Mesenteric fat pad (tissue), 1 donor: ENCODE measurements around the gene FOCAD. TPM values are rescaled to one million over a fixed set of nuclear protein-coding genes. Genes with fewer than 3 reads are reported as not detected.

ENCODE experiments used
- DNase-seq: peaks from one replicate; pipeline ENCODE4 v3.0.0-alpha.2; 2020; ENCODE audit warnings: low spot score
- total RNA-seq: library from RNA; stranded (reverse); fragmentation: NEBNext Ultra II Directional; extraction: Animal tissue kit (Norgen Biotek cat#: 25700); gene quantifications from one replicate; pipeline ENCODE4 v1.2.1, GENCODE V29; 2021
- donor health status: DM: yes; HTN: yes; CAD: no.

Gene FOCAD
- total RNA-seq, 1 donor from 2014 or later = 21.6 TPM

DNA sequence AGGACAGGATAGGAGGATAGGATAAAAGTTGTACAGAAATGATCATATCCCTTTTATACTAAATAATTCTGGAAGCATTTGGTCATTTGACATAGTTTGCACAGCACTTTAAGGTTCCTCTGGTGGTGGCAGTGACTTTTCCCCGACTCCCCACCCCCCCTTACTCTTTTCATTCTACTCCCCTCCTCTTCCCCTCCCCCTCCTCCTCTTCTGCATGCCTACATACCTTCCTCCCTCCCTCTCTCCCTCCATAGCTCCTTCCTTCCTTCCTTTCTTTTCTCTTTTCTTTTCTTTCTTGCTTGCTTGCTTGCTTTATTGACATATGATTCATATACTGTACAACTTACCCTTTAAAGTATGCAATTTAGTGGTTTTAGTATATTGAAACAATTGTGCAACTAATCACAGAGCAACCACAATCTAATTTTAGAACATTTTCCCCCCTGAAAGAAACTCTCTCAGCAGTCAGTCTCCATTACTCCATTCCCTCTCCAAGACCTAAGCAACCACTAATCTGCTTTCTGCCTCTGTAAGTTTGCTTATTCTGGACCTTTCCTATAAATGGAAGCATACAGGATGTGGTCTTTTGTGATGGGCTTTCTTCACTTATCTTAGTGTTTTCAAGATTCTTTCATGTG lies 188.4 kb downstream of the FOCAD start:
- no peak for DNase-seq

GRCh38 chr9:20873240-20873865 lies 189.3 kb downstream of the FOCAD start:
- no peak for DNase-seq

GRCh38 chr9:20880271-20880670 lies 196.2 kb downstream of the FOCAD start:
- no peak for DNase-seq

DNA sequence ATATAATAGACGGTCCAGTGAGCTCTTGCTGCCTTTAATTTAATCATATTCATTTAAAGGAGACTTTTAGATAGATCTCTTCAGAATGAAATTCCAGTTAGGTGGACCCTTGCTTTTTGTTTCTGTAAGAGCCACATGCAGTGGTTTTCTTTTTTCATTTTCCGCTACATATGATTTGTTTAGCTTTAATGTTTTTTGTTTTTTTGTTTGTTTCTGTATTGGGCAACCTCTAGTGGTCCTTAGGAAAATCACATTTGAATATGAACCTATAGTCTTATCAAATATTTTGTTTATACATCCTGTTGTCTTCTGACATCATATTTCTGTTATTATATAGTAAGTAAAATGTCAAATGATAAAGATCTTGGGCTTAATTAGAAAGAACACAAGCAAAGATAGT lies 196.6 kb downstream of the FOCAD start:
- DNase-seq = no peak

- no peak for DNase-seq
Observed at GRCh38 chr9:20884985-20885593, 201.0 kb downstream of the FOCAD start.

GRCh38 chr9:20898885-20899554 lies 215.0 kb downstream of the FOCAD start:
- DNase-seq = no peak

DNA sequence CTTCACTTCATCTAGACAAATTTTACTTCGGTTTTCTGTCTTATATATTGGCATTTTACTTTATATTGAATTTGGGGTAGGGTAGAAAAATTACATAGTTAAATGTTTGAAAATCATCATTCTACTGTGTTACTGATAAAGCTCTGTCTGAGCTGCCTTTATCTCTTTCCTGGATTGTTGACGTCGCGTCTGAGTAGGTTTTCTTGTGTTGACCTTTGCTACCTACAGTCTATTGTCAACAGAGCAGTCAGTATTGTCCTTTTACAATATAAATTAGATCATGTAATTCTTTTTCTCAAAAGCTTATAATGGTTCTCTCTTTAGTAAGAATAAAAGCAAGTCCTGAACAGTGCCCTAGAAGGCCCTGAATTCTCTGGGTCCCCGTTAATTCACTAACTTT lies 219.2 kb downstream of the FOCAD start:
- no peak for DNase-seq

GRCh38 chr9:20904995-20905394 lies 220.9 kb downstream of the FOCAD start:
- DNase-seq = no peak

DNA sequence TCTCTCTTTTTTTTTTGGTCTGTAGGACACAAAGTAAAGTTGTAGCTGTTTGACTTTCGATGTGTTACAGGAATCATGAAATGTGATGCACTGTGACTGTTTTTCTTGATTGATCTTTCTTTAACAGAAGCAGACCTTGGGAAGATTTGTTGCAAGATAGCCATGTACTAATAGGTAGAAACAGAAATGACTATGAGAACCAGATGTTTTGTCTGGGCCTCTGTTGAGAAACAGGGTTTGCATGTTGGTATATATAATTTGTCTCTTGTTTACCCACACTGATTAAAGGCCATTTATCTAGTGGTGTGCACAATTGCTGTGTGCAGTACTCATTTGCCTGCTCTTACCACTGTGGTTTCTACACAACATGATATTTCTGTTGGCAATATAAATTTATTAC lies 222.3 kb downstream of the FOCAD start:
- DNase-seq = no peak

GRCh38 chr9:20908461-20908860 lies 224.4 kb downstream of the FOCAD start:
- no peak for DNase-seq

GRCh38 chr9:20914556-20914955 lies 230.5 kb downstream of the FOCAD start:
- no peak for DNase-seq

GRCh38 chr9:20921362-20921761 lies 237.3 kb downstream of the FOCAD start:
- DNase-seq = no peak

DNA sequence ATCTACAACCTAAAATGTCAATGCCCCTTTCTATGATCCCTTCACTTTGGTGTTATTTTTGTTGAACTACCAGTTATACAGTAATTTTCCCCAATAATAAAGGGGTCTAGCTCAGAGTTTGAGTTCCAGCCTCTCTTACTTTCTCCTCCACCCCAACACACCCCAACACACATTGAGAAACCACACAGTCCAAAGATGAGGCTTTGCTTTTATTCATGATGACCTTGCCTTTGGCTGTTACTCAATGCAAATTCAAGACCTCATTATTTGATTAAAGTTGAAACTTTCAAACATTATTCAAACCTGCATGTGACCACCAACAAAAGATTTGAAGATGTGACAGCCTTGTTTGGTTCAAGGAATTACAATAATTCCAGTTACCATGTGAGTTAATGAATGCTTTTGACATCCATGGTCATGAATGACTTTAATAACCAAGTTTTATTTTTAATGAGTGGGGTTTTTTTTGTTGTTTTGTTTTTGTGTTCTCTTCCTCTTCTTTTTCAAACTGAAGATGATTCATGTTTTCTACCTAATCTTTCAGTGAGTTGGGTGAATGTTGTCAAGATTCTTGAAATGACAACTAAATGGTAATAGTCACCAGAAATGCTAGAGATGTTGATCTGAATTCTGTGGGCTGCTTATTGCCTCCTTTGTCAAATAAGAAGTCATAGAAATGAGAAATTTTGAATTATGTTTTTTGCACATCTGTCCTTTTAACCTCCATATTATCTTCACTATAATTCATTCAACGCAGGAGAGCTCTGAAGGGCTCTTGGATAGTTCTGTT lies 241.4 kb downstream of the FOCAD start:
- DNase-seq = no peak

DNA sequence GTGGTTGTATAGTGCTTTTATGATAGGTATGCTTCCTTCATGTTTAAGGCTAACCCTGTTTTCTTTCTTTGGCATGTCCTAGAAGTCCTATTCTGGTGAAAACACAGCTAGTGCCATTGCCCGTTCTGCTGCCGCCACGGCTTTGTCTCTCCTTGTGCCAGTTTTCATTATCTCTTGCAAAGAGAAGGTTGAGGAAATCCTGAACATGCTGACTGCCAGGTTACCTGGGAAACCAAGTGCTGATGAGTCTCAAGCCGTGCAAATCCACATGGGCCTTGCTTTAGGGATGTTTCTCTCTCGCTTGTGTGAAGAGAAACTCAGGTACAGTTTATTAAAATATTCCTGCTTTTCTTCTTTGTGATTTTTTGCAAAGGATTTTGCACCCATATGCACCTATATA lies 245.2 kb downstream of the FOCAD start:
- DNase-seq = no peak

DNA sequence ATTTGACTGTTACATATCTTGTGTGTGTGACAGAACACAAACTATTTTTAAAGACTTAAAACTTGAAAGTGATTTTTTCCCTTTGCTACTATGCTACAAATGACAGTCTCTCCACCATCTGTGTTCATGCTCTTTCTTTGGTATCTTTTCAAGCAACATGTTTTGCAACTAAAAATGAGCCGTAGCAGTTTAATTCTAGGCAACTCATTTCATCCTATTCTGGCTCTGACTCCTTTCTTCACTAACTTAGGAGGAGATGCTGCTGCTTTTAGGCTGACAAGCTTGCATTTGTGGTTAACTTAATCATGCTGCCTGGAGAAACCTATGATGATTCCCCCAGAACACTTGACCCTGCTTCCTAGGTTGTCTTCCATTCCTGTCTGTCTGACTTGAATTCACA lies 246.8 kb downstream of the FOCAD start:
- DNase-seq = no peak

- no peak for DNase-seq
Observed at GRCh38 chr9:20940447-20941173, 256.6 kb downstream of the FOCAD start.

- DNase-seq = no peak
Observed at GRCh38 chr9:20941174-20941690, 257.2 kb downstream of the FOCAD start.

DNA sequence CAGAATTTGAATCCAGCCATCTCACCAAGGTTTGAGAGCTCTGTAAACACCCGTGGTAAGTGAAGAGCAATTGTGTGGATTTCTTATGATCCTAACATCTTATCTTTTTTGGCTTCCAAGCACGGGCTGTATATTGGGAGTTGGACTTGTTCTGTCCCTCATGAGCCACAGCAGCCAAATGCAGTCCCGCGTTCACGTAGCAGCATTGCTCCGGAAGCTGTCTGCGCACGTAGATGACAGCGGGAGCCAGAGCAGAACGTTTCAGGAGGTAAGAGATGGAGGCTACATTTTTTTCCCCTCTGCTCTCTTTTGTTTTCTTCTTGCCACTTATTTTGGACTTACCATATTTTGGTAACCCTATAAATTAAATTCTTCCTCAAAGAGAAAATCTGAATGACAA lies 260.4 kb downstream of the FOCAD start:
- DNase-seq = no peak

- DNase-seq = no peak
Observed at GRCh38 chr9:20945269-20945668, 261.2 kb downstream of the FOCAD start.

DNA sequence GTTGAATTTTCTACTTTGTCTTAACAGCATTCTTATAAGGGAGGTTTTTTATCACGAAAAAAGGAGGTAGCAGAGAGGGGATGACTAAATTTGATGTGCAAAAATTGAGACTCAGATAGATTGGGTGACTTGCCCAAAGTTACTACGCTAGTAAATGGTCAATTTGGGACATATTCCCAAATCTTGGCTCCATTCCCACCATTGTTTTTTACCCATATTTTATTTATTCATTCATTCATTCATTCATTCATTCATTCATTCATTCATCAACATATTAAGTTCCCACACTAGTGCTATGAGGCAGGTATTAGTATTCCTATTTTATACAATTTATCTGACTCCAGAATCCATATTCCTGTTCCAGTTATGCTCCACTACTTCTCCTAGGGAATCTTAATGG lies 261.8 kb downstream of the FOCAD start:
- no peak for DNase-seq

GRCh38 chr9:20948703-20949102 lies 264.6 kb downstream of the FOCAD start:
- DNase-seq = no peak
